CD4-positive, alpha-beta T cell treated with Interleukin-21 for 1 hour (primary cell): ENCODE results near the gene RAB5IF.
A peak's percentile ranks its signal among the peaks of the same experiment; 100 is the strongest.
"Not testable (repeated sequence)": the region's sequence is repeated elsewhere in the genome, so short reads cannot be mapped to it uniquely, and the experiment has no call there.

Experiments used
- DNase-seq: peaks from one replicate; pipeline ENCODE4 v3.0.0-alpha.2; 2020

Gene RAB5IF

DNA sequence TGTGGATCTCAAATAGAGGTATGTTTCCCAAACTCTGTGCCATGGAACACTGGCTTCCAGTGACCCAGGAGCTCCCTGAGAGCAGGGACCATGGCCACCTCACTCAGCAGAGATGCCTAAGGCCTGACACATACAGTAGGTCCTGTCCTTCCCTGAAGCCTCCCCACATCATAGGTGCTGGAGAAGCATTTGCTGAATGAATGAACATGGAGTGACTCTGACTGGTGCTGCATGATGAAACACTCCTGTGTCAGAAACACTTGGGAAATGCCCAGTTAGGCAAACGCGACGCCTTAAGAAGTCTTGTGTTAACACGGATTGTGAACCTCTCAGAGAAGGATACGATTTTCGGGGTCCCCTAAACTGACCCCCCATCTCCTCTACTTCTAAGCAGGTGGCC is 26.1 kb downstream of the RAB5IF start:
- DNase-seq = no peak

DNA sequence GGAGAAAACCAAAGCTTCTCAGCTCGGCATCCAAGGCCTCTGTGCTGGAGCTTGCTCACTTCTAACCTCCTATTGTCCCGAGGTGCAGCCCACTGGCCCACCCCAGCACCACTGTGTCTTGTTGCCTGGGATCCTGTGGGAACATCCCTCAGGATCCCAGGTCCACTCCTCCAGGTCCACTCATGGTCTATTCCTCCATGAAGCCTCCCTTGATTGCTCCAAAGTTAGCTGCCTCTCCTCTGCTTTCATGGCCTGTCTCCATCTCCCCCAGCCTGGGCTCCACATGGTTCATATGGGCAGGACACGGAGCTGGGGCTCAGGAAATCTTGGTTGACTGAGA is 26.5 kb downstream of the RAB5IF start:
- DNase-seq = no peak

DNA sequence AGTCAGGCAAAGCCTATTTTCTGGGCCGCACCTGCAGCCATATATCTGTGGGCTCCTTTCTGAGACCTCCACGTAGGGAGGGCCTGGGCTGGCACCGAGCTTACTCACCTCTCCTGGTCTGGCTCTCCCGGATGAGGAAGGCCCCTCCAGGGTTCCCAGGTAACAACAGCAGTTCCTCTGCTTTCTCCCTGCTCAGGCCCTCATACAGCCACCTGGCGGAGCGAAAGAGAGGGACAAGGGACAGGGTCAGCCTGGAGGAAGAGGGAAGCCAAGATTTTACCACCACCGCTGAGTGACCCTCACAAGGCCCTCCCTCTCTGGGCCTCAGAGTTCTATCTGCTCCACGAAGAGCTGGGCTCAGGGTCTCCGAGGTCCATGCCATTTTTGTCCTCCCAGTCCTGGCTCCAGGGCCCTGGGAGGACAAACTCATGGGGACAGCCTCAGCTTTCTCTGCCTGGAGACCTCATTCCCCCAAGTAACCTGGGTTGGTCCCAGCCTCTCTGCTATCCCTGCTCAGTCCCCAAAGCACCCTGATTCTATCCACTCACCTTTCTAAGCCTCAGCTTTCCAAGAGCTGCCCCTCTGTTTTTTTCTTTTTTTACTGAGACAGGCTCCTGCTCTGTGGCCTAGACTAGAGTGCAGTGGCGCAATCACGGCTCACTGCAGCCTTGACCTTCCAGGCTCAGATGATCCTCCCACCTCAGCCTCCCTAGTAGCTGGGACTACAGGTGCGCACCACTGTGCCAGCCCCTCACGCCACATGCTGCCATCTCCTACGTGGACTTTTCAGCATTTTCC is 27.1 kb downstream of the RAB5IF start:
- no peak for DNase-seq

DNA sequence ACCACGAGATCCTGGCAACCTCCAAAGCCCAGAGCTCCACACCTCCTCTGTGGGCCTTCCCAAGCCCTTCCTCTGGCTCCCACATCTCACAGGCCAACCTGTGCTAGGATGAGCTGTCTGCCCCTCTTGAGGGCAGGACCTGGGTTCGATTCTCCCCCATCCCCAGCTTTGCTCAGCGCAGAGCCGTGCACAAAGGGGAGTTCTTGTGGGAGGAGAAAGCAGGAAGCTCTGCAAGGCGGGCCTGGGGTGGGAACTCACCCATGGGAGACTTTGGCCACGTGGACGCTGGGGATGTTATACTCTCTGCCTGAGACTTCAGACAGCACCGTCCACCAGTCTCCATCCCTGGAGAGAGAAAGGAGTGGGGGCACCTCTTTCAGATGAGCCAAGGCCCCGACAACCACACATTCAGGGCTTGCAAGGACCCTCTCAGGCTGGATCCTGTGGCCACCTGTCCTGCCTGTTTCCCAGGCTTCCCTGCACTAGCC is 27.8 kb downstream of the RAB5IF start:
- no peak for DNase-seq

DNA sequence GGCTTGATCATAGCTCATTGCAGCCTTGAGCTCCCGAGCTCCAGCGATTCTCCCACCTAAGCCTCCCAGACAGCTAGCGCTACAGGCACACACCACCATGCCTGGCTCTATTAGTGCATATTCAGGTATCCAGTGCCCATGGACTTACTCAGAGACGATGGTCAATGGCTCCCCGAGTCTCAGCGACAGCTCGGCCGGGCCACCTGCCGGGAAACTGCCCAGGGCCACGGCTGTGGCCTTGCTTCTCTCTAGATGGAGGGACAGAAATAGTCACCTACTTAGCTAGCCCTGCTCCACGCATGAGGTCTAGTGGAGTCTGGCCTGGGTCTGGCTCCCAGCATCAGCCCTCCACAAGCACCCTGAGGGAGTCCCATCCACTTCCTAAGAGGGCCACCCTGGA is 28.8 kb downstream of the RAB5IF start:
- no peak for DNase-seq

DNA sequence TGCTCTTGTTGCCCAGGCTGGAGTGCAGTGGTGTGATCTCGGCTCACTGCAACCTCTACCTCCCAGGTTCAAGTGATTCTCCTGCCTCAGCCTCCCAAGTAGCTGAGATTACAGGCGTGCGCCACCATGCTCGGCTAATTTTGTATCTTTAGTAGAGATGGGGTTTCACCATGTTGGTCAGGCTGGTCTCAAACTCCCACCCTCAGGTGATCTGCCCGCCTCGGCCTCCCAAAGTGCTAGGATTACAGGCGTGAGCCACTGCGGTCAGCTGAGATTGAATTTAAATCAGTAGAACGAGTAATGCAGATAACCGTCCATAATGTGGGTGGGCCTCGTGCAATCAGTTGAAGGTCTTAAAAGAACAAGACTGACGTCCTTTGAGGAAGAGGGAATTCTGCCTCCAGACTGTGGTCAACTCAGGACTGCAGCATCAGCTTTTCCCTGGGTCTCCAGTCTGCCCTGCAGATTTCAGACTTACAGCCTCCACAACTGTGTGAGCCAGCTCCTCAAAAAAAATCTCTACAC is 33.4 kb downstream of the RAB5IF start:
- not testable (repeated sequence) for DNase-seq

DNA sequence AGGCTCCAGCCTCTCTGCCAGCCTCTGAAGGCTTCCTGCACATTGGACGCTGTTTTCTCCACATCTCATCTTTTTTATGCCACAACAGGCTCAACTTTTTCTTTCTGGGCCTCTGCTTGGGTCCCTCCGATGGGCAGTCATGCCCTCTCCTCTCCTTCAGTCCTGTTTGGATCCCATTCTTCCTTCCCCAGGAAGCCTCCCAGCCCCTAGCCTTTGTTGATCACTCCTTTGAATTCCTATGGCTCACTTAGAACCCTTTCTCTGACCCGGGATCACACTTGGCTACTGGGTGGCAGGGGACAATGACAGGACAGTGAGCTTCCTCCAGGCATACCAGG is 35.9 kb downstream of the RAB5IF start:
- DNase-seq = no peak

DNA sequence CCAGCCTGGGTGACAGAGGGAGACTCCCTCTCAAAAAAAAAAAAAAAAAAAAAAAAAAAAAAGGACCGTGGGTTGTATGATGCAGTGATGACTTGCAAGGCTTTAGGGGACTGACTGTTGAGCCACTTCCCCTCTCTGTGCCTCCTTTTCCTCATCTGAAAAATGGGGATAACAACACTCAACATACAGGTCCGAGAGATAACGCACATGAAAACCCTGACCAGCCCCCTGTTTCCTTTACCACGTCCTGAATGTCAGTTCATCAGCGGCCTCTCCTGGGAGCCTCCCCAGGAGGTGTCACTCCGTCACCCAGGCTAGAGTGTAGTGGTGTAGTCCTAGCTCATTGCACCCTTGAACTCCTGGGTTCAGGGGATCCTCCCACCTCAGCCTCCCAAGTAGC is 36.6 kb downstream of the RAB5IF start:
- no peak for DNase-seq

DNA sequence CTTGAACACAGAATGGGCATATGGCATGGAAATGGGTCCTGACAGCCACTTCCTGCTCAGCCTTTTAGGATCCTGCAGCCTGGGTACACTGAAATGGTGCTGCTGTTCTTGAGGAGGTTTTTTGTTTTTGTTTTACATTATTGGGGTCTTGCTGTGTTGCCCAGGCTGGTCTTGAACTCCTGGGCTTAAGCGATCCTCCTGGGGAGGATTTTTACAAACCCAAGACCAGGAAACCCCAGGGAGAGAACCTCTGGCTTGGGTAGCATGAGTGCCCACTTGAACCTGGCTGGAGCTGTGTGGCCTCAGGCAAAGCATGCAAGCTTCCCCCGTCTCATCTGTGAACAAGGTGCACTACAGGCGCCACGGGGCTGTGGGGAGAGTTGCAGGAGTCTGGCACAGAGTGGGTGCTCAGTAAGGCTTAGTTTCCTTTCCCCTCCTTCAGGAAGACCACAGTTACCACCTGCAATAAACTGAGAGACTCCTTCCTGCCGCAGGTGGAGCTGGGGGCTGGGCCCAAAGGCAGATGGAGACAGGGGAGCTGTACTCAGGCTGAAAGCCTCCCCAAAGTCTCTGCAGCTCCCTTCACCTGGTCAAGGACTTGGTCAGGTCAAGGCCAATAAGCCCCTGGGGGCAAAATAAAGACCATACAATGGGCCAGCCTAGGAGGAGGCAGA is 38.6 kb downstream of the RAB5IF start:
- peak; percentile 67 for DNase-seq

DNA sequence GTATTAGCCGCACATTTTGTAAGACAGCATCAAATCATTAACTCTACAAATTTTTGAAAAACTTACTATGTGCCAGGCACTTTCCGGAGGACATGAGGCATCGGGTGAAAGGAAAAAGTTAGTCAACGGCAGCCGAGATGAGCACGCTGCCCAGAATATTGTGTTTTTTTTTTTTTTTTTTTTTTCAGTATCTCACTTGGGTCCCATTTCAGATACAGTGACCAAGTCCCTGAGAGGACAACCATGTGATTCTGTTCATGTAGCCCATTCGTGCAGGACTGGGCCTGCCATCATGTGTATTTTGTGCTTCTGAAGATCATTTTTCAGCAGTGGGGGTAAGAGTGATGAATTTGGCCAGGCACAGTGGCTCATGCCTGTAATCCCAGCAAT is 39.1 kb downstream of the RAB5IF start:
- no peak for DNase-seq

DNA sequence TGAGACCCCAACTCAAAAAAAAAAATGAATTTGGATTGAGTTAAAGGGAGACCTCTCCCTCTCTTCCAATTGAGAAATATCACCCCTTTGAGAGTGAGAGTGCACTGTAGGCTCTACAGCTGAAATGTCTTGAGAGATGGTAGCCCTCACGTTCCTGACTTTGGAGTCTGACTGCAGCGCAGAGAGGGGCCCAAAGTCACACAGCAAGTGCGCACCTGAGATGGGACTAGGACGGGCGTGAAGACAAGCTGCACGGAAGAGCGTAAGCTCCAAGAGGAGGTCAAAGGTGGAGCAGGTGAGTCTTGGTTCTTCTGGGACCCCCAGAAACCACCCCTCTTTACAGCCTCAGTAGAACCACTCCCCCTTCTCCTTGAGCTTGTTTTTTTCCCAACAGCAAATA is 39.8 kb downstream of the RAB5IF start:
- no peak for DNase-seq

DNA sequence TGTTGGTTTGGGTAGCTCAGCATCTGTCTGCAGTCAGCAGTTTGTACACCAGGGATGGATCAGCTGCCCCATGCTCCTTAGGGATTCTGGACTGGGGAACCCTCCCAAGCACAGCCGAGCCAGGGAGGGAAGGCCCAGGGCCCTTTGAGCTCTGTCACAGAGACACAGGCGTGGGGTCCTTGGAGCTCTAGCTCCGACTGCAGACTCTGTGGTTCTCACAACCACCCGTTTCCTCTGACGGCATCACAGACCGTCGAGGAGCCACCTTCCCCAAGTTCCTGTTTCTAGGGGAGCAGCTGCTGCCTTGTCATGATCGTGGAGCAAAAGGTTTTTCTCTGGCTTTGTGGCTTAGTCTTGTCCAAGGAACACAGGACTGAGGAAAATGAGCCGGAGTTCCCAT is 40.4 kb downstream of the RAB5IF start, which contains the start of gene SLA2:
Gene SLA2, minus strand, starts transcription at position 199 of the 400 bp plus-strand sequence. CDS start 4,861 bp downstream, outside the sequence.
- peak; percentile 69 for DNase-seq

DNA sequence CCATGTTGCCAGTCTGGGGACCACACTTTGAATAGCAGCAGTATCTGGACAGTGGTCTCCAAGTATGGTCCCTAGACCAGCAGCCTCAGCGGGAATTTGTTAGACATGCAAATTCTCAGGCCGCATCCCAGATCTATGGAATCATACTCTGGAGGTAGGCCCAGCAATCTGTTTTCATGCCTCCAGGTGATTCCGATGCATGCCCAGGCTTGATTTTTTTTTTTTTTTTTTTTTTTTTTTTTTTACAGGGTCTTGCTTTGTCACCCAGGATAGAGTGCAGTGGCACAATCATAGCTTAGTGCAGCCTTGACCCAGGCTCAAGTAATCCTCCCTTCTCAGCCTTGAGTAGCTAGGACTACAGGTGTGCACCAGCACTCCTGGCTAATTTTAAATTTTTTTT is 41.1 kb downstream of the RAB5IF start:
- no peak for DNase-seq

DNA sequence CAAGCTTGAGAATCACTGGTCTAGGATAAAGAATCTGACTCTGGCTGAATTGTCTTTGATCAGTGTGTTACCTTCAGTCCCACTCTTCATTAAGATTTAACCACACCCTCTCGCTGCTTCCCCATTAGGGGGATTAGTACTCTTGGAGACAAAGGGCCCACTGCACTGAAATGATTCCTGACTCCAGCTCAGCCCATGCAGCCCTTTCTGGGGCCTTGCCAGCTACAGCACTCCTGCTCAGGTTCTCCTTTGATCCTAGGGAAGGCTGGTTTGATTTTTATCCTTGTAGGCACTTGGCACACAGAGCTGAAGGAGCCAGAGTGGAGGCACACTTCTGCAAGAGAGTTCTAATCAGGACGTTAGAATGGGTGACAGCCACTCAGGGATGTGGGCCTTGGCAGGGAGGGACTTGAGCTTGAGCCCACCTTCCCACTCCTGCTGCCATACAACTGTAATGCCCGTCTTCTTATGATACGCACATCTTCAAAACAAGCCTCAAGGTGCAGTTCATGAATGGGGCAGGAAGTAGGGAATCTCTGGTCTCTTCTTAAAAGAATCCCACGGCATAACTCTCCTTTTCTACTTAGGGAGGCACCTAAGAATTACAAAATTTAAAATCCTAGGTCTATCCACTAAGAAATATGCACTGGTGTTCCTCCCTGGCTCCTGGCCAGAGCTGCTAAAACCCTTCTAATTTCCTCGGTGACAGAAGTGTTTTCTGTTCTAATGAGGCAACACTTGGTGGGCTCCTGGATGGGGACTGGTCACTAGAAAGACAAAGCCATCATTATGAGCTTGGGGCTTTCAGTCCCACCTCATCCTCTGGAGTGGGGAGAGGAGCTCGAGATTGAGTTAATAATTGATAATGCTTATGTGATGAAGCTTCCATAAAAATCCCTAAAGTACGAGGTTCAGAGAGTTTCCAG is 41.9 kb downstream of the RAB5IF start:
- DNase-seq = no peak

DNA sequence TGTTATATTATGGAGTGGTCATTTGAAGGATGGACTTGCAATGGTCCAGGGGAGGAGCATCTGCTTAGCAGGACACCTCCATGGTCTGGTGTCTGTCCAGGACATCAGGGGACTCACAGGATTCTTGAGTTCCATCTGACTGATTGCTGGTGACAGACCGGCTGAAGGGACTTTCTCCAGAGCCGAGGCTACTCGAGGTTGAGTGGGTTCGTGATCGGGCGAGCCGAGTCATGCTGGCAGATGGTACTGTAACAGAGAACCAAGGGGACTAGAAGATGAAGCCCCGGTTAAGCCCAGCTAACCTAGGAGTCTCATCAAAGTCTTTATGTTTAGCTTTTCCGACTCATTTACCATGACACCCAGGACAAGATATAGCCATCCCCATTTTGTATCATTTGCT is 47.9 kb downstream of the RAB5IF start:
- no peak for DNase-seq

DNA sequence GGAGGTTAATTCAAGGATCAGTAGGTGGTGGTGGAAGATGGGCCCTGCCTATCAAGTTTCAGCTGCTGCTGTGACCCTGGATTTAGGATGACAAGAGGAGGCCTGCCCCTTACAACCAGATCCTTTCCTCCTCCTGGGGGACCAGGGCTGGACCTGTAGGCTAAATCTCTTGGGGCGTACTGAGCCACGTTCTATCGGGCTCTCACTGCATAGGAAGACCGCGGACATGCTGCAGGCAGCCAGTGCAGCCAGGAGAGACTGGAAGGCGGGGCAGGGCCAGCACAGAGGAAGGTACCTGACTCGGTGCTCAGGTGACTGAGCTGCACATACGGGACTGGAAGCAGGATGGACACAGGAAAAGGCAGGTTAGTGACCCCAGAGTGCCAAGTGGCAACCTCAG is 48.9 kb downstream of the RAB5IF start:
- no peak for DNase-seq

DNA sequence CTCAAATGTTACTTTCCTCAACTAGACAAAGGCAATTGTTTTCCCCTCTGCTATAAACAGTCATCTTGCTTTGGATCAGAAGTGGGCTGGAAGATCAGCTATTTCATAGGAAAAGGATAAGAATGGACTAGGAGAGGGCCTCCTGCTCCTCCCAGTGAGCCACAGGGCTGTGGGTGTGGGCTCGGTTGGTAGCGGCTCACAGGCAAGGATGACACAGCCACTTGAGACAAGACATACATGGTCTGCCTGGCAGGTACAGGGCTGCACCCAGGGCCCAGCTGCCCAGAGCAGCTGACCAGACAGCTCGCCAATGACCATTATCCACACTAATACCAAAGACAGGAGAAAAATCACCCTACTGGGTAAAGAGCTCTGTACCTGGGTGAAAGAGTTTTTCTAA is 49.4 kb downstream of the RAB5IF start:
- no peak for DNase-seq

DNA sequence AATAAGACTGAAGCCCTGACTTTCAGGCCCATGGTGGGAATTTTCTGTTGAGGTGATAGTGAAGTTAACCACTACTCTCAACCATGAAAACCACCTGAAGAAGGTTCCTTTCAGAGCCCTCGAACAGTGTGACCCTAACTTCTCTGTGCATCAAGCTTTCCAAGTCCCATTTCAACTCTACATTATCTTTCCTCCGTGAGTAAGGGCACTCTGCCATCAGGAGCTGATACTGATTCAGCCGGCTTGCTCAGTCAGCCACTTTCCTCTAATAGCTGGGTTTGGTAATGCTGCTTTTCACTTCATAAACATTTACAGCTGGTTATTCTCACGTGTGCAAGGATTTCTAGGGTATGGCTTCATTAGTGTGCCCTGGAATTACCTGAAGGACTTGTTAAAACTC is 51.2 kb downstream of the RAB5IF start:
- no peak for DNase-seq

DNA sequence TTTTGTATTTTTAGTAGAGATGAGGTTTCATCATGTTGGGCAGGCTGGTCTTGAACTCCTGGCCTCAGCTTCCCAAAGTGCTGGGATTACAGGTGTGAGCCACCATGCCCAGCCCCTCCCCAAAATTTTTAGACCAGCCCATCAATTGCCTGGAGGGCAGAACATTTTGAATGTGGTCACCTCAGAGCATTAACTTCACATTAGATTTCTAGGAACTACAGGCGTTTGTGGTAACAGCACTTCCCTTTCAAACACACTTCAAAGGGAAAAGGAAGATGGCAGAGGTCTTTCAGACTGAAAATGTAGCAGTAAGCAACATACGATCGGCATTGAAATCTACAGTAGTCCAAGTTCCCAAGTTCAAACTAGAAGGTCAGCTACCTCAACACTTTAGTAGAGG is 52.7 kb downstream of the RAB5IF start:
- peak; percentile 57 for DNase-seq
